NCI-H226 (cell line): Measurements from ENCODE around the gene EIF2B4.
"Not testable (repeated sequence)": the region's sequence is repeated elsewhere in the genome, so short reads cannot be mapped to it uniquely, and the experiment has no call there.

Experiments
- DNase-seq: peaks from one replicate; pipeline ENCODE4 v3.0.0-alpha.2; 2015

EIF2B4 gene

DNA sequence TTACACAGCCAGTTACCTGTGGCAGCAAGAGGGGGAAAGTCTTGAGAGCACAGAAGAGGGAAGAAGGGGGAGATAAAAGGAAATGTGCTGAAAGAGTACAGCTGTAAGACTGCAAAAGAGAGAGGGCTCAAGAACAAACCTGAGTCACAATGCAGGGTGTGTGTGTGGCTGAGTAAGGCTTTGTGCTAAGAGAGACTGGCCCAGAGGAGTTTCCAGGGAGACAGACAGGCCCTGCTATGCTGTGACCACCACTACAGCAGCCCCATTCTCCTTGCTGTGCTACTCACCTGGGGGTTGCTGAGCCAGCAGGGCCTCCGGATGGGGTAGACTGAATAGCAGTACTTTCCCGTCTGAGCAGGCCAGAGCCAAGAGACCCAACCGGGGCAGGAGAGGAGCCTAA lies 34.8 kb downstream of the EIF2B4 start:
- DNase-seq, result no peak

DNA sequence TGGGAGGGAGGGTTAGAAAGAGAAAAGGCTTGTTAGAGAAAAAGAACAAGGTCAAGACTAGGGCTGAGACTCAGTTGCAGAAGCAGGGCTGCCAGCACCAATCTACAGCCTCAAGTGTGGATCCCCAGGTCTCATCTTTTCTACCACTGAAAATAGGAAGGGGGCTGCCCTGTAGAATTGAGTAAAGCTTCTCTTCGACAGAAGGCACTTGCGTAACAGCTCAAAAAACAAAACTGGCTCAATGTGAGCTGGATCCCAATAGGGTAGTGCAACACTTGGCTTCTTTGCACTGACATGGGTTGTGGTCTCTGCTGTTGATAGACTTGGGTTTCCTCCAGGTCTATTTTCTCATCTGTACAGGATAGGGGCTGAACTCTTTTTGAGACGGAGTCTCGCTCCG lies 45.4 kb downstream of the EIF2B4 start:
- no peak for DNase-seq

DNA sequence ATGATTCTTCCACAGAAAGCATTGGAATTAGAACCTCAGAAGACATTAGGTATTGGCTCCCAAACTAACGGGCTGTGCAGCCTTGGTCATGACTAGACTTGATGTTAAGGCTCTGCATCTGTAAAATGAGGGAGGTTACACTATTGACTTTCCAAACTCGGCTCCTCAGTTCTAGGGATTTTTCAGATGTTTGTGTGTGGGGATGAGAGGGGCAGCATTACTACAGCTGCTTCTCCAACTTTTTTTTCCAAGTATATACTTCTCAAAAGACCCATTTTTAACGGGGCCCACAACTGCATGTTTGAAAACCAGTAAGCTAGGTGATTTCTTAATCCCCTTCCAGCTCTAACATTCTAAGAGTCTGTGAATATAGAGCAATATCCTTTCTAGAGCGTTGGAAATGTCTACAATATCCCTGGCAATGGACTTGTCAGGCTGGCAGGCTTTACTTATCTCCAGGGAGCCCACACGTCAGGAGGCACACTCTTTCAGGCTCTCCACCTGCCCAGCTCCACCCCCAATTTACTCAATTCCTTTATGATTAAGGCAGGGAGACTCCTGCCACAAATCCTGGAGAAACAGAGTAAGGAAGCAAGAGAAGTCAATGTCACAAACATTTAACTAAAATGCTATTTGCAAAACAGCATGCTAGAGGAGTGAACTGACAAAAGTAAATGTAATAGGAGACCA lies 46.4 kb downstream of the EIF2B4 start:
- no peak for DNase-seq

DNA sequence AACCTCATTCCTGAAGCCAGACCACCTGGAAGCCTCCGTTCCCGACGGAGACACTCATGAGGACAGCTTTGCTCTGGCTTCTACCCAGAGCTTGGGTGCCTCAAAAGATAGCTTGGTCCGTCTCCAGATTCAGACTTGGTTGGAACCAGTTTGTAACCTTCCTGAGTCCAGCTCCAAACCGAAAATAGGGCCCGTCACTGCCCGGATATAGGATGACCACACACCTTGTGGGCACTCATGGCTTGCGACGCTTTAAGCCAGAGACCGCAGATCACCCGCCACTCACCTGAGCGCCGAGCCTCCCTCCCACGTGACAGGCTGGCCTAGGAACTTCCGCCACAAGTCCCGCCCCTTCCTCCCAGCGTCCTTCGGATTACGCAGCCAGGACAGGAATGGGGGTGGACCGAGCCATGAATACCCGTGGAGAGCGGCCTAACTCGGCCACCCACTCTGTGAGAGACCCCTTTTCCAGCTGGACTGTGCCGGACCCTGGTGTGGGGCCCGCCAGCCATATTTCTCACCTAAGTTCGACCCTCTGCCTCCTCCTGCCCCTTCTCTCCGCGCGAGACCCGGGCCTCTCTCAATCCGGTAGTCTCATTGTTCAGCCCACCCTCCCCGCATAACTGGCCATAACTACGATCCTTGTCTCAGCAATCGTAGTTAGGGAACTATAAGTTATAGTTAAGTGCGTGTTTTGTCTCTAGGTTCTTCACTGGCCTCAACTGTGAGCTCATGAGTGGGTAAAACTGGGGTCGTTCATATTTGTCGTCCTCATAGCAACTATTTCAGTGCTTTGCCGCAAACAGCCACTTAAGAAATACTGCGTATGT lies 47.2 kb downstream of the EIF2B4 start, which contains the start of gene MPV17:
Gene MPV17 (minus strand): TSS at position 332 of the 830 bp plus-strand sequence. CDS start 580 bp downstream, outside the sequence.
- DNase-seq, result peak; percentile 86

DNA sequence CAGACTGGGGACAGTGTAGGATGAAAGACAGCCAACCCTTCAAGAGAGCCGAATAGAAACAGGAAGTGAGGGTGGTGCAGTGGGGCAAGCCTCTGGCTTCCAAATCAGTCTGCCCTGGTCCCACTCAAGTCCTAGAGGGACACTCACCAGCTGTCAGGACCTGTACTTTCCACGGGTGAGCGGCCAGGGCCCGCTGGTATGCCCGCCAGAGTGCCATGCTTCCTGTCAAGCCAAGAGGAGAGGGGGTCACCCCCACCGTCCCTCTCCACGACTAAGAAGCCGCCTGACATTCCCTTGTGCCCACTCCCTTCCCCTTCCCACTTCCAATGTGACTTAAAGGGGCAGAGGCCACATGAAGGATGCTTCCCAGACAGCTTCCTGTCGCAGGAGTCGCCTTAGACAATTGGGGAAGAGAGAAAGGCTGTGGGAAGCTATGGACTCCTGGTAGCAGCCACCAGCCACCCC lies 47.8 kb downstream of the EIF2B4 start:
- no peak for DNase-seq

DNA sequence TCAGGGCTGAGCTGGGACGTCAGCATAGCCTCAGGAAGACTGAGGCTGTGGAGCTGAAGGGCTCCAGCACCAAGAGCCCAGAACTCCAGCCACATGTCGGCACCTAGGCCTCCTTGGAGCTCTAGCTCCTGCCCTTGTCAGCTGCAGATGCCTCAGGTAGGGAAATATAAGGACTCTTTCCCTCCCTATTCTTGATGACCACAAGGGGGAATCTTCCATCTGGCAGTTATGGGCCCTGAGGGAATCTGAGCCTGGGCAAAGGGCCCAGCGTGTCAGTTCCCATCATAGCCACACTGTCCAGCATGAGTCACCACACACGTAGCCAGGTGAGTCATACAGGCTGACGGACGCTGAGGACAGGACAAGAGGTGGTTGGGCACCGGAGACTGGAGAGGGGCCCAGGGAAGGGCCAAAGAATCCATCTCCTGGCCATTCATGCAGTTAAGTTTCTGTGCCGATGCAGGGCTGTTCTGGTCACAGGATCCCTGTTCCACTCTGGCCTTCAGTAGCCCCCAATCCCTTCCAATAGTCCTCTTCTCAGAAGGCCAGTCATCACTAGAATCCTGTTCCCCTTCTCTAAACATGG lies 49.1 kb downstream of the EIF2B4 start:
- DNase-seq, result peak; percentile 98

DNA sequence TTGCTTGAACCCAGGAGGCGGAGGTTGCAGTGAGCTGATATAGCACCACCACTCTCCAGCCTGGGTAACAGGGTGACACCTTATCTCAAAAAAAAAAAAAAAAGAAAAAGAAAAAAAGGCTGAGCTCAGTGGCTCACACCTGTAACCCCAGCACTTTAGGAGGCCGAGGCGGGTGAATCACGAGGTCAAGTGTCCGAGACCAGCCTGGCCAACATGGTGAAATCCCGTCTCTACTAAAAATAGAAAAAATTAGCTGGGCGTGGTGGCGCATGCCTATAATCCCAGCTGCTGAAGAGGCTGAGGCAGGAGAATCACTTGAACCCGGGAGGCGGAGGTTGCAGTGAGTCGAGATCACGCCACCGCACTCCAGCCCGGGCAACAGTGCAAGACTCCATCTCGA lies 50.3 kb downstream of the EIF2B4 start:
- DNase-seq, result not testable (repeated sequence)

DNA sequence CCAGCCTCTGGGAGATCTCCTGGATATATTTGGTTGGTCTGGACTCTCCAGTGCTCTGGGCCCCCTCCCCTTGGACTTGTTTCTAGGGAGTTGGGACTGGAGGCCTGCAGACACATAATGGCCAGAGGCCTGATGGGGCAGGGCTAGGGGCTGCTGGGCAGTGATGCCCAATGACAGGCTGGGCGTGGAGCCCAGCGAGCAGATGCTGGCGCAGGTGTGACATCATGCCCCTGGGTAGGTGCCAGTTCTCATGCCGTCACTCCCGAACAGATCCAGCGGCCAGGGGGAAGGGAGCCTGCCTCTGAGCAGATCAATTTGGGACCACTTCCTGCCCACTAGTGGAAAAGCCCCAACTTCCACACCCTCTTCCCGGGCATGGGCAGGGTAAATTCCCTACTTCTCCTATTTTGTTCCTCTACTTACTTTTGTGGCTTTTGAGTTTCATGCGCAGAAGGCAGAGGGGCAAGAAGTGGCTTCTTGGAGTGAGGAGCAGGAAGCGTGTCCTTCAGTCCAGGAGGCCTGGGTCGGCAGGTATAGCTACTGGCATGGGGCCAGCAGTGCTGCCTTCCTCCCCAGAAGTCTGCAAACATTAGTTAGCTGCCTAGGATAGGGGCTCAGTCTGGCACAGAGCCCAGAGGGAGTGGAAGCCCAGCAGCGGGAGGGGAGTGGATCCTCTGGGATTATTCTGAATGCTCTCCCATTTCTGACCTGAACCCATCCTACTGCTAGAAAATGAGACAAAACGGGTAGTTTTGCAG lies 53.3 kb downstream of the EIF2B4 start:
- no peak for DNase-seq

DNA sequence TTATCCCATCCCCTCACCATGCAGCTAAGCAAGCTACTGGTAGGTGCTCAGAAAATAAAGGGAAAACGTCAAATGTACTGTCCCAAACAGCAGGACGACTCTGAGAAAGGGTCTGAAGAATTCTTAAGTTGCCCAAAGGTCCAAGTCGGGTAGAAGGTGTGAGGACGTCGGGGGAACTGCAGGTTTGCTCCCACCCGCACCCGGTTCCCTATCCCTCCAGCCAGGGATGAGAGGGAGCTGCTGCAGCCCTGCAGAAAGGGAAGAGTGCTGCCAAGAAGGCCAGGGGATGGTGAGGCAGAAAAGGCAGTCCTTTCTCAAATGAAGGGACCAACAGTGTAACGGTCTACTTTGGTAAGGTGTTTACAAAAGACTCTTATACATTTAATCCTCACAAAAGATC lies 55.0 kb downstream of the EIF2B4 start:
- DNase-seq, result no peak

DNA sequence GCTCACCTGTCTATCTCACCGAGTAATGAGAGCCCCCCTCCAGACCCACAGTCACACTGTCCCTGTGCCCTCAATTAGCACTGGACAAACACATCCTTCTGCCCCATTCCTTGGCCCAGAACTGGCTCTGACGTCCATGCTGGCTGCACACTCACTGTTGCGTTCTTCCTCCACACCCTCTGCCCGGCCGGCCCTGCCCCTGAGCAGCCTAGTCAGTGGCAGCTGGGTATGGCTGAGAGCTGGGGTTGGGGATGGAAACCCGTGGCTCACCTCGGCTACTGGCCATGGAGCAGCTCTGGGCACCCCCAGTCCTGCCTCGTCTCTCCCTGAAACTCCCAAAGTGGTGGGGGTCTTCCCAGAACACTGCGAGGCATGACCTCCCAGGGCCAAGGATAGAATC lies 55.4 kb downstream of the EIF2B4 start:
- DNase-seq, result no peak
